Stimulated activated CD8-positive, alpha-beta memory T cell treated with anti-CD3 and anti-CD28 coated beads, Interleukin-2, amount 100 ng/mL, for 1 hour (primary cell): ENCODE data around the gene FUCA1.

ENCODE experiments used
- DNase-seq, 2 donors: peaks; one replicate each; pipeline ENCODE4 v3.0.0-alpha.2; 2020; ENCODE audit warnings: low read depth in 2 of 2

The FUCA1 gene

DNA sequence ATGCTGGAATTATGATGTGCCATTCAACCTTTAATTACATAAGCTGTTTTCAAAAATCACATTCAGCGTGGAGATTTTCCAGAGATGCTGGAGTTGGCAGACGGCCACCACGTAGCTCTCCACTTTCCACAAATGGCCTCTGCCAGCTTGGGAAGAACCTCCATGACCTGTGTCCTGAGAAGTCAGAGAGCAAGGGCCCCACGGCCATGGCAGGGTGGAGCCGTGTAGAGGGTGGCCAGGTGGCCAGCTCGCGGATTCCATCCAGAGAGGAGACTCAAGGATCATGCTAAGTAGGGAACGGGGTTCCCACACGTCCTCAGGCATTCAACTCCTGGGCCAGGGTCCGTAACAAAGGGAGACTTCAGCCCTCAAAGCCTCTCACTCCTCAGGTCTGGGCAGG is 66.2 kb downstream of the FUCA1 start:
- DNase-seq, result no peak

- no peak for DNase-seq
Observed at GRCh38 chr1:23801338-23801748, 66.7 kb downstream of the FUCA1 start.

DNA sequence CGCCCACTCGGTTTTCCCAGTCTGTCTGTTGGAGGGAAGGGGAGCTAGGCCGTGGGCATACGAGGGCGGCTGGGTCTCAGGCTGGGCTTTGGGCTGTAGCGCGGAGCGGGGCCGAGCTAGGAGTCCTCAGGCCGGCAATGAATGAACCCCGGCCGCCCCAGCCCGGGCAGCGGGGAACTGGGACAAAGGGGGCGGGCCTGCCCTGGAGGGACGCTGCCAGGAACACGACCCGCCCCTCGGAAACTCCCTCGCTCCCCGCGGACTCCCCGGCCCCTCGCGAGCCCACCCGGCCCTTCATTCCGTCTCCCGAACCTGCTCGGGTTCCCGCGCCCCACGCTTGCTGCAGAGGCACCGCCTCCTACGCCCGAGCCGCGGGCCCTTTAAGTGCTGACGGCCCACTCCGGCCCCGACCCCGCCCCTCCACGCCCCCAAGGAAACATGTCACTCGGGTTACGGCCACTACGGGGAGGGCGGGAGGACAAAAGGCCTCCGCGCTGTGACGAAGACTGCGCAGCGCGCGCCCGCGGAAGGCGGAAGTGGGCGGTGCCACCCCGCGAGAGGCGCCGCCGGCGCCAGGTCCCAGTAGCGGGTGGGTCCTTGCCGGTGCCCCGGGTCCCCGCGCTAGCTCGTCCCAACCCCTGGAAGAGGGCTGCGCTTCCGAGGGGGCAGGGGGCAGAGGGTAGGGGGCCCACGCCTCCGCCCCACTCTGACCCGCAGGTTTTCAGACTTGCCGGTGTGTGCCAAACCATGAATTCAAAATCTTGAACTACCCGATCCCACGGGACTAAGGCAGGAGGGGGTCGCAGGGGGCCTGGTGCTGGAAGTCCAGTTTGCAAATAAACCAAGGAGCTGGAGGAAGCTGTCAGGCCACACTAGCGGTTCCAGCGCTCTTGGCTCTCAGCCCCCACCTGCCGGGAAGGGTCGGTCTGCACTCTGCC is 67.4 kb downstream of the FUCA1 start, which contains the start of gene GALE:
Gene GALE (minus strand): TSS at position 355 of the 938 bp plus-strand sequence. CDS start 1,747 bp downstream, outside the sequence.
- DNase-seq, result peak; percentile 95 to 97

GRCh38 chr1:23799570-23800399 is 68.3 kb downstream of the FUCA1 start:
- DNase-seq, result no peak

GRCh38 chr1:23799255-23799569 is 68.9 kb downstream of the FUCA1 start:
- DNase-seq, result no peak

DNA sequence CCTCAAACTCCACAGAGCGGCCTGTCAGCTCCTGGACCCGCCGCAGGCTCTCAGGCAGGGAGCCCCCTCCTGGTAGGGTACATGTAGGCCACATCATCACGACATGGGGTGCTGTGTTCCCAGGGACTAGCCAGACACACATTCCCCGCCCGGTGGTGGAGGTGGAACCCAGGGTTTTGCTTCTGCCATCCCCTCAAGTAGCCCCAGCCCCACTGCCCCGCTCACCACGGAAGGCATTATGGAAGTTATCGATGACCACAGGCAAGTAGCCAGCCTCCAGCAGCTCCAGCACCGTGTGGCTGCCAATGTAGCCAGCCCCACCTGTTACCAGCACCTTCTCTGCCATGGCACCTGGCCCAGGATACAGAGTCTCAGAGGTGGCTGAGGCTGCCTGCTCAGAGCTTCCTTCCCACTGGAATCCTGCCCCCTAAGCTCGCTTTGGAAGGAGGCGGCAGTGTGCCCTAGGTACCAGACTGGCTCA is 69.4 kb downstream of the FUCA1 start:
- DNase-seq, result no peak

DNA sequence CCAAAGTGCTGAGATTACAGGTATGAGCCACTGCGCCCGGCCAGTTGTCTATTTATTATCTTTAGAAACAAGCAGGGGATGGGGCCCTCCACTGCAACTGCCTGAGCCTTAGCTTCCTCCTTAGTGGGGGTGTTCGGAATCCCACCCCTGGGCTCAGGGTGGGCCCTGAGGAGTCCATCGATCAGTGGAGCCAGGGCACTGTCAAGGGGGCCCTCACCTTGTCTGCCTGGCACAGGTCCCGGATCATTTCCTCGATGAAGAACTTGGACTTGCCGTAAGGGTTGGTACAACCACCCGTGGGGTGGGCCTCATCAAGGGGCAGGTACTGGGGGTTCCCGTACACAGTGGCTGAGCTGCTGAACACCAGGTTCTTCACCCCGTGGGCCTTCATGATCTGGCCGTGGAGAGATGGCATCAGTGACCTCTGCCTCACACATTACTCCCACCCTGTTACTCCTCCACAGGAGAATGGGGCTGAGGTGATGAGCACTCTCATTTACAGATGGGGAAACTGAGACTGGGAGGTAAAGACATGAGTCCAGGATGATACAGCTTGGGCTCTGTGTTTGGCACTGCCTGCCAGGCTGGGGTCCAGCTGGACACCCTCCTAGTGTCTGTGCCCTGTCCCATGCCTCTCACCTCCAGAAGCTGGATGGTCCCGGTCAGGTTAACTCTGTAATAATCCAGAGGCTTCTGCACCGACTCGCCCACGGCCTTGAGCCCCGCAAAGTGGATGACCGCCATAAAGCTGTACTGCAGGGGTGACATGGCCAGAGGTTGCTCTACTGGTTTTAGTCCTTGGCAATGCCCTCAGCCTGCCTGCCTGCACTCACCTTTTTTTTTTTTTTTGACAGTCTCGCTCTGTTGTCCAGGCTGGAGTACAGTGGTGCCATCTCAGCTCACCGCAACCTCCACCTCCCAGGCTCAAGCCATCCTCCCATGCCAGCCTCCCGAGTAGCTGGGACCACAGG is 70.3 kb downstream of the FUCA1 start:
- DNase-seq, result no peak

- no peak for DNase-seq
Observed at GRCh38 chr1:23796466-23797271, 71.4 kb downstream of the FUCA1 start.

DNA sequence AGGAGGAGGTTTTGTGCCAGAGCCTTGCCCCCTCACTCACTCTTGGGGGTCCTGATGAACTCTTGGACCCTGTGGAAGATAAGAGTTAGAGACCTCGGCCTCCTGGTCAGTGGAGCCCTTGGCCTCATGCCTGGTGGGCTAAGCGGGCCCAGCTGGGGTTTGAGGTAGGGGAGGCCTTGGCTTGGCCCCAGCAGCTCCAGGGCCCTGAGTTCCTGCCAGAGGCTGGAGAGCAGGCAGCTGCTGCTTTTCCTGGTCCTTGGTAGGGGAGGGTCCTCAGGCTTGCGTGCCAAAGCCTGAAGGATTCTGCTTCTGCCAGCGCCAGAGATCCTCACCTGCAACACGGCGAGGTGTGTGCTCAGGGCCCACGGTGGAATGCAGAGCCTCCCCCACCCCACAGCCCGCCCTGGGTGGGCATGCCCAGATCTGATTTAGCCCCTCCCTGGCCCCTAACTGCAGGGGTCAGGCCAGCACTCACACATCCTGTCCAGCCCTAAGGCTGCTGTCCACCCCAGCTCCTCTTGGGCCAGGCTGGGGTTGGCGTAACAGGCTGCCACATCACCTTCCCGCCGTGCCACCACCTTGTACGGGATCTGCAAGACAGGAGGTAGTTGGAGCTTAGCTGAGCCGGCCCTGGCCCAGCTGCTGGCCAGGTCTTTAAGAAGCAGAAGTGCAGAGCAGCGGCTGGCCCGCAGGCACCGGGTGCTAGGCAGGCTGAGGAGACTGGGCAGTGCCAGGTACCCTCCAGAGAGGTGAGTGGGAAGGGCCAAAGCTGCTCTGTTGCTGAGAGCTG is 72.2 kb downstream of the FUCA1 start:
- no peak for DNase-seq
